GM21367 (cell line): ENCODE results near the gene JAG1.

Experiments used
- ATAC-seq: cut with Tn5 transposase; IDR thresholded peaks from one replicate; pipeline ENCODE4 v1.9.1; 2021; ENCODE audit not compliant: unreplicated experiment

JAG1 gene

DNA sequence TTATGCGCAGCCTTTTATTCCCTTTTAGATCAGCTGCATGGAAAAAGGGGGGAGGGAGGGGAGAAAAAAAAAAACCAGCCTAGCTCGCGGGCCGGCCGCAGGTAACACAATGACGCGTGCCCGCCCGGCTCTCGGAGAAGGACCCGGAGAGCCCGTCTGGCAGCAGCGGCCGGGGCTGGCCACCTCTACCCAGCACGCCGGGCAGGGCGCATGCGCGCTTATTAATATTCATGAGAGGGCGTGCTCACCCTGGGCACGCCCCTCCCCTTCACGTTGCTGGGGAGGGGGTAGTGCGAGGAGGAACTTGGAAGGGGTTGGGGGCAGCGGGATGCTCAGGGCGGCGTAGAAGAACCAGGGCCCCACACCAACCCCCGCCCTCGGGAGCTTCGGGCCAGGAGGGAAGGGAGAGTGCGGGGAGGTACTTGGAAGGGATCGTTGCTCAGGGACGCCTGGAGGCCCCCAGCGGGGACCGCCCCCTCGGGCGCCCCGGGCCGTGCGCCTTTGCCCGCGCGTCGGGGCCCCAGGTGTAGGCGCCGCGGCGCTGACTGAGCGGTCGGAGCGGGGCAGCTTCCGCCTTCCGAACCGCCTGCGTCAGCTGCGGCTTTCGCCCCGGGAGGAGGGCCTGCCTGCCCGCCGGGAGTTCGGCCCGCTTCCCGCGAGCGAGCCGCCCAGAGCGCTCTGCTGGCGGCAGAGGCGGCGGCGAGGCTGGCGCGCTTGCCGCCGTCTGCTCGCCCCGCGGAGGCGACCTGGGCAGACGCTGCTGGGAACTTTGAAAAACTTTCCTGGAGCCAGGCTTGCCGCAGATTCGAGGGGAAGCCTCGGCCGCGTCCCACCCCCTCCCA, at the start of gene JAG1:
JAG1 (minus strand) TSS at position 158 of the 842 bp plus-strand sequence. CDS start 469 bp downstream, outside the sequence.
- peak; percentile 50 for ATAC-seq

DNA sequence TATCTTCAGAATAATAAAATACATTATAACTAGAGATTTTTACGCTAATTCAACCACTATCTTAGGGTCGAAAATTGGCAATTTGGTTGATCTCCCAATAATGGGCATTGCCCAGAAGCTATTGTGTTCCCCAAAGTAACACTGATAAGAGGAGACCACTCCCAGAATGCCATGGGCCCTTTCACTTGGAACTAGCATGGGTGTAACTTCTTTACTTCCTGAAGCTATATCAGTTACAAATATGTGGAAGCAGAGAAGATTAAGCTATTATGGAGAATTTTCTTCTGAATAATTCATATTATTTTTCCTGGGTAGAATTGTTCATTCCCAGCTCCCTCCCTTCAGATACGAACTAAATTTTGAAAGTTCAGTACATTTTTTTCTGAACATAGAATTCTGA, 48.2 kb upstream of the JAG1 start:
- ATAC-seq, result no peak

DNA sequence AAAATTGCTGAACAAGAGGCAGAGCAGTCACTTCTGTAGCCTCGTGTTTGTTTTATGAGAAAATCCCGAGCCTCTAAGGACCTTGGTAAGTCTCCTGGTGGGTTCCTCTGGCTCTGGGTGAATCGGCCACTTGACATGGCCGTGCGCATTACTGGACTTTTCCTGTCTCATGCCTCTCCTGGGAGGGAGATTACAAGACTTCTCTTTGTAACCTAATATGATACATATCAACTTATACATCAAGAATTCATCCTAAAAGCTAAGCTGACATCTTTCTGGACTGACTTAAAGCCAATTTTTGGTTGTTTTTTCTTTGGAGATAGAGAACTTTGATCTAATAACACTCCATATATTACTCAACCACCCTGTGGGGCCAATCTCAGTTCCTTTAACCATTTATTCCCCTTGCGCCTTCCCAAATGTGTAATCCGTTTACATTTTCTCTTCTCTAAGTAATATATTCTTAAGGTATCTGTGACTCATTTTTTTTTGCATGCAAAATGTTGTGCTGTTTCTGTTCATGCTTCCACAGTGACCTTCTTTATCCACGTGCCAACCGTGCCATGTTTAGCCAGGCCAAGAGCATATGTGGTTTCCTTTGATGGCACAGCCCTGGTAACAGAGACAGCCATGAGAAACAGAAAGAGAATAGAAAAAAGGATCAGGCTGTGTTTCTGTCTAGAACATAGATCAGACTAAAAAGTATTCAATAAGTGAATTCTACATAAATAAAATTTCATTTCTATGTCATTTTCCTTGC, 47.5 kb upstream of the JAG1 start:
- no peak for ATAC-seq

DNA sequence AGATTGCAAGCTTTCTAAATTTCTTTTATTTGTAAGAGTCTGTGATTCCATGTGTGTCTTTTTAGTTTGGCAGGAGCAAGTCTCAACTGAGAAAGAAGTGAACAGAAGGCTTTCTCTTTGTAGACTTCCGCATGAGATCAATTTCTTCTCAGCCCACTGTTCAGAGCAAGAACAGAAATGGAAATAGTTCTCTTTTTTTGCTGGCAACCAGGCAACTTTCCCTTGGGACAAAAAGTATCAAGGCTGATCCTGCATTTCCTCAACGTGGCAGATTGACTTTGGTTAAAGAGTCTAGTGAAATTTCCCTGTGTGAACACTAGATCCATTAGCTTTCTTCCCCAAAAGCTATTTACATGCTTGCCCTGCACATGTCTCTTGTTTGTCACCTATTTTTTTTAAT, 46.8 kb upstream of the JAG1 start:
- ATAC-seq, result no peak

DNA sequence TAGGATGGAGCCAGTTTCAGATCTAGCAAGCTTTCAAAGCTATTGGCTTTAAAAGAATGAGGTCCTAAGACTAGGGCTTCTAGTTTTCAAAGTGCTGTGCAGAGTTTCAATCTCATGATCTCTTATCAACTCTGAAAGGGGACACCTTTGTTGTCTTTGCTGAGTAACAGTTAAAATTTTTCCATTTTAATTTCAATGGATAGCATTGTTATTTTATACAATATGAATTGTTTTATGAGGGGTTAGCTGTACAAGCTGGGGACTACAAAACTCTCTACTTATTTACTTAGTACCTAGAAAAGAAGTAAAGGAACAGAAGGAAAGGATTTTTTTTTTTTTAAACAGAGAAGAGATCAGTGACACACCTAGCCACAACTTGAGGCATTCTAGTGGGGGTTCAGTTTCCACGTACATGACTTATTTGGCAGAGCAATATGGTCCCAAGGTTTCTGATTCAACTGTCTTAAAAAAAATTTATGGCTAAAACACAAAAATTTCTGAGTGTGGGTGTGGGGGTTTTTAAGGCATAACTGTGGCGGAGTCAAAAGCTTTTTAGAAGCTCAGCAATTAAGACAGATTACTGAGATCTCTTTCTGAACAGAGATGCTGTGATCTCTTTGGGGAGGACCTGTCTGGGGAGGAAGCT, 46.1 kb upstream of the JAG1 start:
- ATAC-seq, result no peak

DNA sequence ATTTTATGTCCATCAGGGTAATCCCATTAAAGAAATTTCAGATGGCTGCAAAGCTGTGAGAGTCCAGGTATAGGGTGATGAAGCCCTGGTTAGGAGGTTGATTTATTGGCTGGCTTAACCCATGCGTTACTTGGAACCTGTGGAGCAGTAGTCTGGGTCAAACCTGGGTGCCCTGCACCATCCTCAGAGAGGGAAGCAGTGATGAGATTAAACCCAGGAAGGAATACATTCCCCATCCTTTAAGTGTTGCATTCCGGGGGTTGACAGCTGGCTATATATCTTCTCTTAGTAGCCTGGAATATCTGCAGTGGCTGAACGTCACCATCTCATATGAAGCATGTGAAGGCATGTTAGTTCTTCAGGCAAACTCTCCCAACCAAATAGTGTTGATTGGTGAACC, 44.9 kb upstream of the JAG1 start:
- ATAC-seq, result no peak

DNA sequence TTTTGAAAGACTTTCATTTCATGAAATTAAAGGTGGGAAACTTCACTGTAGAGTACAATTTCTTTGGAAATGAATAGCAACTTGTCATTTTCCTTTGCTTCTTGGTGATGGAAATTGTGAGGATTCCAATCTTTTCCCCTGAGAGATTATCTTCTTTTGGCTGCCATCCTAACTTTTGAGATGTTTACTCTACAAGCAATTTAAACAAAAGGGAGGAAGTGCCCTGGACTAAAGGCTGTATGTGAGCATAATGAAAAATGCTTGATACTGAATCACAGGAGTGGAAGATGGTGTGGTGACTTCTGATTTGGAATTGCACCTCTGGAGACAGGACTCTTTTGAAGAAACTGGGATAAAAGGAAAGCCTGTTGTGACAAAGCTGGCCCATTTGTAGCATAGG, 43.1 kb upstream of the JAG1 start:
- ATAC-seq, result no peak

DNA sequence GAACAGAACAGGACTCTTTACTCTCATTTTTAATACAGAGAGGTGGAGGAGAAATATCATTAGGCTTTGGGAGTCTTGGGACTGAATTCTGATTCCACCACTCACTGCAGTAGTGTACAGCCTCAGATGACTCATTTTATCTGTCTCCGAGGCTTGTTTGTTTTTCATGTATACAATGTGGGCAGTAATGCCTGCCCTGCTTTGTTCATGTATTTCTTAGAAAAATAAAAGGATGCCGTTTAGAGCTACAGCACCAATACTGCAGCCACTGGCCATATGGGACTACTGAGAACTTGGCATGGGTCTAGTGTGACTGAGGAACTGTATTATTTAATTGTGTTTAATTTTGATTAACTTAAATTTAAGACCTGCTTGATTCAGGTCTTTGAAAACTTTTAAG, 41.2 kb upstream of the JAG1 start:
- ATAC-seq, result no peak

DNA sequence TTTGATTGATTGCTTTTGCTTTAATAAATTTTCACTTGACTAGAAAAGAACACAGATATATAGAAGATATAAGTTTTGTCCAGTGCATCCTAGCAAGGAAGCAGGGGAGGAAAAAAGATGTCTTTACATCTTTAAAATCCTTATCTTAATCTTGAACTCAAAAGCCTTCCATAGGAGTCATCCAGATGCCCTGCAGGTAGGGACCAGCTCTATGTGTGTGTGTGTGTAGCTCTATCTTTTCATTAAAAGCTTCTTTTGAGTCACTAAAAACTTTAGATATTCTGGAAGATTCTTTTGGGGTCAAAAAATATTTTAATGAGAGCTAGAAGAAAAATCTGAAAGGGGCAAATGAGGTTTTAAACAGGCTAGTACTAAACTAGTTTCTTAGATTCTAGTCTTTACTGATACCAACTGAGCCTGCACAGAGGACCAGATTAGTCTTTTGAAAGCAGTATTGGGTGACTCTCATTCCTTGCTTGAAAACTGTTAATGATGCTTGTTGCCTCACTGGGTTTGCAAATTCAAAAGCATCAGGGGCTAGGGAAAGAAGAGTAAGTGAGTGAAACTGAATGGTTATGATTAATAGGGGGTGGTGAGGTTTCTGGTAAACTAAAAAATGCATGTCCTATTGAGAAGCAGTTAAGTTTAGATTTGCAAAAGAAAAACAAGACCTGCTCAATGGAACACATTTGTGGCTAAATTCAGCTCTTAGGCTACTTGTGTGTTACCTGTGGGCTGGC, 40.6 kb upstream of the JAG1 start:
- ATAC-seq, result no peak

DNA sequence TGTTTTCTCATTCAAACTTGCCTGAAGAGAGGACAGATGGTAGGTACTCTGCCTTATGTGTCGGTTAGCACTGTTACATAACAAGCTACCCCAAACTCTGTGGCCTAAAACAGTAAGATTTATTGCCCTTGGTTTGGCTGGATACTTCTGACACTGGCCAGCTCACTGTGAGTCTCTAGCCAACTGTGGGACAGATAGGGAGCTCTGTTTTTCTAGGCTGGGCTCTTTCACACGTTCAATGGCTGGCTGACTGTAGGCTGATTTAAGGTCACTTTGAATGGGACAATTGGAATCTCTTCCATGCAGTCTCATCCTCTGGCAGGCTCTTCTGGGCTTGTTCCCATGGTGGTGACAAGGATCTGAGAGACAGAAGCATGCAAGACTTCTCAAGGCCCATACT, 39.4 kb upstream of the JAG1 start:
- no peak for ATAC-seq

DNA sequence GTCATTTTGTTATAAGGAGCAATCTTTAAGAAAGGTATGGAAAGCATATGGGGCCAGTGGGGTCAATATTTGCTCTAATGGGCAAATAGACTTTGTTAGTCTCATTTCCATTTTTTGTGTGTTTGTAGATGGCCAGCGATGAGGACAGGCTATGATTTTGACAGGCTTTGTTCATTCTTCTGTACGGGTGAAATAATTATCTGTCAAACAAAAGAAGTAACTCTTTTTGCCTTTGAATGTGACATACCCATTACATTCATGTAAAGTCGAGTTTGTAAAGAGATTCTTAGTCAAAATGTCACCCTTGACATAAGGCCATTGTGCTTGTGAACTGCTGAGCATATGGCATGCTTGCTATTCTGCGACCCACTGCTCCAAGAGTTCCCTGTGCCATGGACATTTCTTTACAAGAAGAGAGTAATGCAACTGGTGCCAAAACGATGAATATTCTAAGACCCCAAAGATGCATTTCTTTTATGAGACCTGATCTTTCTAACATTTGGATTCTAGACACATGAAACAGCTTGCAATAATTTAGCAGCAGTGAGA, 38.2 kb upstream of the JAG1 start:
- no peak for ATAC-seq

DNA sequence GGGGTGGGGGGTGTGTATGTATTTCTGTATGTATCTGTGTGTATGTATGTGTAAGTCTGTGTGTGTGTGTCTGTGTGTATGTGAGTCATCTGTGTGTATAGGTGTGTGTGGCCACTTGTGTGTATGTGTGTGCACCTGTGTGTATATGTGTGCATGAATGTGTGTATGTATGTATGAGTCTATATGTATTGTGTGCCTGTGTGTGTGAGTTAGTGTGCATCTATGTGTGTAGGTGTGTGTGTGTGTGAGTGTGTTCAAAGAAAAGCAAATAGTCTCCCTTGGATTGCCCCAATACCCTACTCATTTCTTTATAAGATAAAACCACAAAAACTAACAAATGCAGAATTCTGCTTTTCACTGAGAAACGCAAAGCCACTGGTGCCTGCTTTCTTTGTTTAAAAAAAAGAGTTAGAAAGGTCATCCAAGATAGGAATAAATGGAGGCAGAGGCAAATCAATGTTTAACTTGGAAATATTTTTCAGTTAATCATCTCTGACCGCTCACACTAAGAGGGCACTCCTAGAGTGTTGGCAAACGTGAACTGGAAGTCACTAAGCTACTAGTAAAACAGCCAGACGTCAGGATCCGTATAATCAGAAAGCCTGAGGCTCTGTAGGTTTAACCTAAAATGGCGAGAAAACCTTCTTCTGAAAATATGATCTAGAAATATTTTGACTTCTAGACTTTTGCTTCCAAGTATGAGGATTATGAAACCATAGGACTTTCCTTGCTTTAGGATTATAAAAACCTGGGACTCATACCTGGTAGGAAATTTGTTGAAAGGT, 37.4 kb upstream of the JAG1 start:
- ATAC-seq, result no peak

DNA sequence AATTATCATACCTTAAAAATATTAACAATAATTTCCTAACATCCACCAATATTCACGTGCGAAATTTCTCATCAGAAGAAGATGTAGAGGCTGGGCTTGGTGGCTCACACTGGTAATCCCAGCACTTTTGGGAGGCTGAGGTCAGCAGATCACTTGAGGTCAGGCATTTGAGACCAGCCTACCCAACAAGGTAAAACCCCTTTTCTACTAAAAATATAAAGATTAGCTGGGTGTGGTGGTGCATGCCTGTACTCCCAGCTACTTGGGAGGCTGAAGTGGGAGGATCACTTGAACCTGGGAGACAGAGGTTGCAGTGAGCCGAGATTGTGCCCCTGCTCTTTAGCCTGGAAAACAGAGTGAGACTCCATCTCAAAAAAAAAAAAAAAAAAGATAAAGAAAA, 36.1 kb upstream of the JAG1 start:
- ATAC-seq, result no peak

DNA sequence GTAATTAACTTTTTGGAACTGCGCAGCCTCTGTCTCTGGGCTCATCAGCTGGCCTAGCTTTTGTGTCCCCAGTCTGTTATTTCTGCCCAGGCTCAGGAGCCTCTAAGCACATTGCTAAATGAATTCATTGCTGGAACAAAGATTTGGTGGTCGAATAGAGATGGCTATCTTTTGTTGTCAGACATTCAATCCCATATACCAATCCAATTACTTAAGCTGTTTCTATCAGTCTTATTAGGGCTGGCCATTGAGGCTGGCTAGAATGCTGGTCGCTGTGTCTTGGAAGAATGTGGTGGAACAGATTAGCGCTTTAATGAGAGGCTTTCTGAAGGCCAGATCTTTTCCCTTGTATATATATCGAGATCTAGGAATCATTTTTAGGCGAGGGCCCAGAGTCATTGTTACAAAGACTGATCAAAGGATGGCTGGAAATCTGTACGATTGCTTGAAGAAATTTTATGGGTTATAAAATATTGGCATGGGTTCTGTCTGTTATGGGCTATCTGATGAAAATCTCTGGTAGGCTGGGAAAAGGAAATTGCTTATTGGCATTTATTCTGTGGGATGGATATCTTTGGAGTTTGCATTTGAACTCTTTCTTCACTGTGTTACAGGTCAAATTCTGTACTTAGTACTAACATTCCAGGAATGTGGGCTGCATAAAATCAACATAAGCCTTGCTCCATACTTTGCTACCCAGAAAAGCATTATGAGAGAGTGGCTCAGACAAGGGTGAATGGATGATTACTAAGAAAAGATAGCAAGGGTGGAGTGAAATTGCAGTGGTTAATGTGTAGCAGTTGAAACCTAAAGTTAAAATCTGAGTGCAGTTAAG, 34.8 kb upstream of the JAG1 start:
- no peak for ATAC-seq

DNA sequence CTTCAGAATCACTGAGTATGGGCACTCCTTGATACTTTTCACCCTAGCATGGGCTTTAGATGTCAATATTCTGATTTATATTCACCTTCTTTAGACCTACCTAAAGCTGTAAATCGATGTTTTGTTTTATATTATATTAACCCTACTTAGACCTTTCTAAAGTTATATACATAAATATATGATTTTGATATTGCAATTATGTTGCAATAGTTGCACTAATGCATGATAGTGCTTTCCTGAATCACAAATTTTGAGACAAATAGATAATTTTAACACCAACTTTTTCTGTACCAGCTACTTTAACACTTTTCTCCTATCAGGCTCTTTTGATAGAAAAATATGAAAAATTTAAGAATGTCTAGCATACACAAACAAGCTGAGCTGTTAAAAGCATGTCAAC, 34.0 kb upstream of the JAG1 start:
- ATAC-seq, result no peak

DNA sequence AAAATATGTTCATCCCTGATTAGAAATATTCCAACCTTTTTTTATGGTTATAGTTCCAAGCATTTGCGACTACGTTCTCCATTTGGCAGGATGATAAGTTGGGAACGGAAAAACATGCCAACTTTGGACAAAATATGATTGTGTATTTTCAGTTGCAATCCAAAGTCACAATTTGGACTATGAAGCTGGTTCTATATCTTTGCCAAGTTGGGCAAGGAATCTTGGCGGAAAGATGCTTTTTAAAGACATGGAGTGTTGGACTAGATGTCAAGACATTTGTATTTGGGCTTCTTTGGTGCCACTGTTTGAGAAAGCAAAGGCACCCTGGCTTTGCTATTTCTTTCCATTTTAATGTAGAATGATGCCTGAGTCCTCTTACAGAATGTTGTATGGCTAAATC, 33.3 kb upstream of the JAG1 start:
- no peak for ATAC-seq

DNA sequence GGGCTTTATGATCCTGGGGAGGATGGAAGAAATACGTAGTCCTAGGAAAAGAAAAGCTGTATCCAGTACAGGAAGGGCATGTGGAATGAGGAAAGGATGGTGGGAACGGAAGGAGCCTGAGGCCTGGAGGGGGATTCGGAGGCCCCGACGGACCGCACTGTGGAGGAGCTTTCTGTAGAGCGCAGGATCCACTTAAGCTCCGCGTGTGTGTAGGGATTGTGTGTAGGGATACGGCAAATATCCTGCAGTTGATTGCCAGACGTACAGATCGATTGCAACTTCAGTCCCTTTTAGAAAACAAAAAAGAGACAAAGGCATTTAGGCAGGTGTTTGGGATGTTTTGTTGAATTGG, 32.6 kb upstream of the JAG1 start:
- ATAC-seq, result no peak

DNA sequence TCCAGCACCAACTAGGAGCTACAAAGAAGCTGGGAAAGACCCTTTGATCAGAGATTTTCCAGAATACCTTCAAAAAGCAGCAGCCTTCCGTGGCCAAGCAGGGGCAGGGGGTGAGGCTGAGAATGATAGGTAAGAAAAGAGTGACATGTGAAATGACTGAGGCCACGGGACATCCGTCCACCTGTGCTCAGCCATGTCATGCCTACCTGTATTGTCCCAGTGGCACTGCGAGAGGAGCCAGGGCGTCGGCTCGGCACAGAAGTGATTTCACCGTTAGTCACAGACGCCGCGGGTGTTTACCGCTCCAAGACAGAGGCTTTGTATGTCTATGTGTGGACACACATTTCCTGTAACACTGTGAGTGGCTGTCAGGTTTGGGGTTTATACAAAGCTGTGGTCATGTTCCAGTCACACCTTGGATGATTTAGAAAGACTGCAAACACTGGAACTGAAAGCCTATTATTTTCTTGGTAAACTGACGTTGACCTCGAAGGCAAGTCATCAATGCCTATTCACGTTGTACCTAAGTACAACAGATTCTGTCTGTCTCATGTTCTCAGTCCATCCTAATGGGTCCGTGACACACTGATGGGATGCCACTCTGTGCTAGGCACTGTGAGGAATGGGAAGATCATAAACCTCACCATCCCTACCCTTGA, 32.1 kb upstream of the JAG1 start:
- no peak for ATAC-seq

DNA sequence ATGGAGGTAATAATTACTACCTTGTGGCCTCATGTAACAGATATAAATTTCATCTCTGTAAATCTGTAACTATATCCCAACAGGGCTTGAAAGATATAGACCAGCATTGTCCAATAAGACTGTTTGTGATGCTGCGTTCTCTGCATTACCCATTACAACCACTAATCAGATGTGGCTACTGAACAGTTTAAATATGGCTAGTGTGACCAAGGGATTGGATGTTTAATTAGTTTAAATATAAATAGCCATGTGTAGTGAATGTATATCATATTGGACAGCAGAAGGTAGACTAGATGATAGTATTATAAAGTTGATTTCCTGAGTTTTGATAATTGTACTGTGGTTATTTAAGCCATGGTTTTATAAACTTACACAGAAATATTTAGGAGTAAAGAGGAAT, 27.8 kb upstream of the JAG1 start:
- ATAC-seq, result no peak
